ENCODE results near the gene CPNE1.
A peak's percentile ranks its signal among the peaks of the same experiment; 100 is the strongest.

The CPNE1 gene

GRCh38 chr20:35652641-35653429, 11.9 kb downstream of the CPNE1 start:
- no peak for DNase-seq

- DNase-seq: no peak
Observed at GRCh38 chr20:35651958-35652357, 12.7 kb downstream of the CPNE1 start.

GRCh38 chr20:35650632-35651031, 14.1 kb downstream of the CPNE1 start:
- DNase-seq: no peak

- DNase-seq: no peak
Observed at GRCh38 chr20:35648836-35649235, 15.9 kb downstream of the CPNE1 start.

GRCh38 chr20:35644806-35645205, 19.9 kb downstream of the CPNE1 start:
- DNase-seq: no peak

- DNase-seq: no peak
Observed at GRCh38 chr20:35643045-35643444, 21.7 kb downstream of the CPNE1 start.

- DNase-seq: no peak
Observed at GRCh38 chr20:35641743-35642142, 23.0 kb downstream of the CPNE1 start.

- no peak for DNase-seq
Observed at GRCh38 chr20:35640724-35641123, 24.0 kb downstream of the CPNE1 start.

GRCh38 chr20:35638751-35639150, 25.9 kb downstream of the CPNE1 start:
- DNase-seq: no peak

GRCh38 chr20:35637276-35637675, 27.4 kb downstream of the CPNE1 start:
- no peak for DNase-seq

- no peak for DNase-seq
Observed at GRCh38 chr20:35636095-35636494, 28.6 kb downstream of the CPNE1 start.

- DNase-seq: no peak
Observed at GRCh38 chr20:35635652-35636051, 29.0 kb downstream of the CPNE1 start.

- no peak for DNase-seq
Observed at GRCh38 chr20:35632539-35633115, 32.1 kb downstream of the CPNE1 start.

GRCh38 chr20:35630636-35631035, 34.1 kb downstream of the CPNE1 start:
- DNase-seq: no peak

- peak; percentile 17 for DNase-seq
Observed at GRCh38 chr20:35629427-35630145, 35.1 kb downstream of the CPNE1 start.

- DNase-seq: no peak
Observed at GRCh38 chr20:35627121-35627520, 37.6 kb downstream of the CPNE1 start.

GRCh38 chr20:35626386-35627001, 38.2 kb downstream of the CPNE1 start:
- DNase-seq: no peak

- DNase-seq: no peak
Observed at GRCh38 chr20:35625584-35626385, 38.9 kb downstream of the CPNE1 start.

- DNase-seq: no peak
Observed at GRCh38 chr20:35621560-35621946, 43.1 kb downstream of the CPNE1 start.

GRCh38 chr20:35620818-35621559, 43.7 kb downstream of the CPNE1 start:
- DNase-seq: no peak

- DNase-seq: peak; percentile 85
Observed at GRCh38 chr20:35619196-35620095, 45.3 kb downstream of the CPNE1 start.
